H1 (cell line): ENCODE results near the gene NUCB1.

Experiments used
- CEBPB ChIP-seq: IDR thresholded peaks from 2 replicates; pipeline ENCODE4 v1.6.1; 2012; ENCODE audit warnings: low read depth, low read length
- RAD21 ChIP-seq, 2 experiments: IDR thresholded peaks in 1 of 2; conservative IDR thresholded peaks in 1 of 2; 2 replicates each; pipeline ENCODE4 v1.6.1; 2011; ENCODE audit warnings: low read depth in 2 of 2, low read length in 2 of 2, improper control_type of control experiment in 1 of 2, inconsistent platforms in 1 of 2, mild to moderate bottlenecking in 1 of 2, moderate library complexity in 1 of 2
- TAF1 ChIP-seq: IDR thresholded peaks from 2 replicates; pipeline ENCODE4 v1.6.1; 2011; ENCODE audit warnings: mild to moderate bottlenecking, low read depth, low read length

GRCh38 chr19:48935864-48936263, 35.8 kb downstream of the NUCB1 start:
- TF ChIP-seq CEBPB (no peak), TAF1 (no peak), RAD21 (IDR thresholded peaks at IDR 0.05 in 1 of 2, conservative IDR thresholded peaks at IDR 0.05 in 1 of 2; ENCODE audit: low read depth in 2 of 2, low read length in 2 of 2) (no peak)
